Neuronal stem cell (in vitro differentiated cells): ENCODE measurements around the gene ZNF362.
"Not testable (repeated sequence)": the region's sequence is repeated elsewhere in the genome, so short reads cannot be mapped to it uniquely, and the experiment has no call there.

Experiments
- DNase-seq: peaks from one replicate; pipeline ENCODE4 v3.0.0-alpha.2; 2013; ENCODE audit warnings: low spot score
- H2AFZ ChIP-seq: one replicate; pipeline ENCODE4 v1.6.1; 2013; ENCODE audit warnings: mild to moderate bottlenecking, low read length, inconsistent platforms
- H2AK5ac ChIP-seq: 2 replicates; pipeline ENCODE4 v1.6.1; 2013; ENCODE audit warnings: low read depth, mild to moderate bottlenecking, inconsistent platforms, low read length, moderate library complexity, mixed read lengths
- H2BK120ac ChIP-seq: 2 replicates; pipeline ENCODE4 v1.6.1; 2013; ENCODE audit warnings: low read depth, mild to moderate bottlenecking, inconsistent platforms, low read length, moderate library complexity, mixed read lengths
- H2BK12ac ChIP-seq: one replicate; pipeline ENCODE4 v1.6.1; 2013; ENCODE audit warnings: low read length, inconsistent platforms
- H2BK15ac ChIP-seq: 2 replicates; pipeline ENCODE4 v1.6.1; 2013; ENCODE audit warnings: mild to moderate bottlenecking, low read length, inconsistent platforms, mixed read lengths
- H2BK5ac ChIP-seq: one replicate; pipeline ENCODE4 v1.6.1; 2013; ENCODE audit warnings: inconsistent platforms, mild to moderate bottlenecking, low read length, moderate library complexity
- H3K14ac ChIP-seq: one replicate; pipeline ENCODE4 v1.6.1; 2013; ENCODE audit warnings: low read length, inconsistent platforms
- H3K18ac ChIP-seq: 2 replicates; pipeline ENCODE4 v1.6.1; 2013; ENCODE audit warnings: low read length, inconsistent platforms
- H3K23ac ChIP-seq: 2 replicates; pipeline ENCODE4 v1.6.1; 2013; ENCODE audit warnings: low read depth, mild to moderate bottlenecking, mixed read lengths, low read length, inconsistent platforms; ENCODE audit not compliant: poor library complexity
- H3K27ac ChIP-seq: replicated peaks from 3 replicates; pipeline ENCODE4 v1.5.1; 2013; ENCODE audit warnings: low read length, inconsistent platforms
- H3K27me3 ChIP-seq, 3 experiments: 2 replicates each; pipeline ENCODE4 v1.6.1; 2013; ENCODE audit warnings: low read length in 3 of 3, mild to moderate bottlenecking in 2 of 3, inconsistent platforms in 1 of 3, low read depth in 1 of 3, mixed read lengths in 1 of 3, moderate library complexity in 1 of 3; ENCODE audit not compliant: control insufficient read depth in 3 of 3, insufficient read depth in 3 of 3
- H3K36me3 ChIP-seq, 2 donors: replicated peaks in 1 of 2; 2 replicates each; pipeline ENCODE4 v1.6.1; 2013; ENCODE audit warnings: low read length in 2 of 2; ENCODE audit not compliant: control insufficient read depth in 2 of 2, insufficient read depth in 2 of 2
- H3K4ac ChIP-seq: 2 replicates; pipeline ENCODE4 v1.6.1; 2013; ENCODE audit warnings: inconsistent platforms, mild to moderate bottlenecking, low read length, moderate library complexity
- H3K4me1 ChIP-seq, 2 donors: 1 replicate in 1 of 2; 2 replicates in 1 of 2; pipeline ENCODE4 v1.6.1; 2013; ENCODE audit warnings: low read length in 2 of 2, low read depth in 1 of 2; ENCODE audit not compliant: control insufficient read depth in 2 of 2, insufficient read depth in 1 of 2
- H3K4me2 ChIP-seq: one replicate; pipeline ENCODE4 v1.6.1; 2013; ENCODE audit warnings: mild to moderate bottlenecking, low read length, inconsistent platforms; ENCODE audit not compliant: insufficient read depth, poor library complexity, severe bottlenecking
- H3K4me3 ChIP-seq, 2 donors: 2 replicates each; pipeline ENCODE4 v1.5.1; 2013; ENCODE audit warnings: low read length in 2 of 2, mild to moderate bottlenecking in 2 of 2, inconsistent platforms in 1 of 2, moderate library complexity in 1 of 2
- H3K79me1 ChIP-seq: one replicate; pipeline ENCODE4 v1.6.1; 2013; ENCODE audit warnings: low read depth, mild to moderate bottlenecking, inconsistent platforms, low read length, moderate library complexity
- H3K9ac ChIP-seq: one replicate; pipeline ENCODE4 v1.6.1; 2013; ENCODE audit warnings: mild to moderate bottlenecking, low read depth, low read length, inconsistent platforms; ENCODE audit not compliant: poor library complexity
- H3K9me3 ChIP-seq, 2 donors: replicated peaks in 1 of 2; 2 replicates each; pipeline versions ENCODE3 to v1.6.1; 2013; ENCODE audit warnings: low read length in 2 of 2, mild to moderate bottlenecking in 2 of 2, inconsistent platforms in 1 of 2, low read depth in 1 of 2, mixed read lengths in 1 of 2, moderate library complexity in 1 of 2; ENCODE audit not compliant: control insufficient read depth in 2 of 2, insufficient read depth in 1 of 2
- H4K8ac ChIP-seq: one replicate; pipeline ENCODE4 v1.6.1; 2013; ENCODE audit warnings: low read depth, mild to moderate bottlenecking, inconsistent platforms, low read length, moderate library complexity
- H4K91ac ChIP-seq: one replicate; pipeline ENCODE4 v1.6.1; 2013; ENCODE audit warnings: low read length, low read depth, mild to moderate bottlenecking, inconsistent platforms; ENCODE audit not compliant: poor library complexity
- WGBS, 2 donors: extraction: QIAGEN DNeasy Blood & Tissue Kit; methylation state at CpG; one replicate each; pipeline ENCODE4 v1.1.7; 2013; ENCODE audit warnings: missing lambda C conversion rate in 2 of 2, mixed read lengths in 1 of 2; ENCODE audit not compliant: insufficient read length in 2 of 2, insufficient replicate concordance in 1 of 2; ENCODE audit errors: extremely low coverage in 2 of 2; 5-methylcytosine and 5-hydroxymethylcytosine counted together

ZNF362 gene

GRCh38 chr1:33237579-33237978 lies 18.7 kb upstream of the ZNF362 start:
- no peak overlapping the region for H3K4ac ChIP-seq
- H3K27ac ChIP-seq, result no peak overlapping the region
- no peak overlapping the region for H3K4me3 ChIP-seq
- H3K27me3 ChIP-seq, result no peaks in the 10 kb centered on the region
- H2BK12ac ChIP-seq, result no peak overlapping the region
- H3K18ac ChIP-seq, result no peak overlapping the region
- no peak overlapping the region for H2AK5ac ChIP-seq
- no peak overlapping the region for H4K91ac ChIP-seq
- H3K4me2 ChIP-seq, result no peak overlapping the region
- H2AFZ ChIP-seq, result peak overlapping the region; percentile 66
- no peaks in the 10 kb centered on the region for H3K9me3 ChIP-seq
- no peak overlapping the region for H3K9ac ChIP-seq
- WGBS, 2 donors, result no CpG with 5 or more reads among the region's 6 CpGs
- no peak overlapping the region for H4K8ac ChIP-seq
- no peak for DNase-seq
- H3K14ac ChIP-seq, result no peak overlapping the region
- no peaks in the 10 kb centered on the region for H3K79me1 ChIP-seq
- H3K23ac ChIP-seq, result no peak overlapping the region
- H2BK5ac ChIP-seq, result no peak overlapping the region
- peaks cover 2 to 12% of the 10 kb centered on the region in 2 donors for H3K4me1 ChIP-seq
- no peak overlapping the region for H2BK15ac ChIP-seq
- H2BK120ac ChIP-seq, result no peak overlapping the region
- no peaks in the 10 kb centered on the region for H3K36me3 ChIP-seq

- H2AFZ ChIP-seq, H2BK12ac ChIP-seq, H3K18ac ChIP-seq, H3K27ac ChIP-seq, H4K8ac ChIP-seq, DNase-seq, H3K9ac ChIP-seq, H2BK5ac ChIP-seq, H2BK120ac ChIP-seq, H3K4me2 ChIP-seq, H3K9me3 ChIP-seq, H2BK15ac ChIP-seq, H2AK5ac ChIP-seq, H3K4ac ChIP-seq, H3K36me3 ChIP-seq, H3K23ac ChIP-seq, H3K27me3 ChIP-seq, H4K91ac ChIP-seq, H3K4me3 ChIP-seq, H3K14ac ChIP-seq, H3K79me1 ChIP-seq: not testable (repeated sequence)
- WGBS, 2 donors, result no CpG with 5 or more reads among the region's 6 CpGs
- peaks cover 2 to 12% of the 10 kb centered on the region in 2 donors for H3K4me1 ChIP-seq
Observed at GRCh38 chr1:33238194-33238724, 18.0 kb upstream of the ZNF362 start.

- no CpG with 5 or more reads among the region's 9 CpGs for WGBS, 2 donors
Observed at GRCh38 chr1:33239410-33239809, 16.9 kb upstream of the ZNF362 start.

GRCh38 chr1:33241866-33242265 lies 14.4 kb upstream of the ZNF362 start:
- Histone ChIP-seq H3K4me3 (no peak overlapping the region), H3K9me3 (no peaks in the 10 kb centered on the region), H3K23ac (no peak overlapping the region)

More at GRCh38 chr1:33239410-33239809, 16.9 kb upstream of the ZNF362 start:
- not testable (repeated sequence) for H3K36me3 ChIP-seq, H3K4me2 ChIP-seq, H3K79me1 ChIP-seq, H3K27ac ChIP-seq, H4K8ac ChIP-seq, DNase-seq, H2BK5ac ChIP-seq, H3K23ac ChIP-seq, H3K4me3 ChIP-seq, H2AFZ ChIP-seq, H3K9me3 ChIP-seq, H2BK12ac ChIP-seq, H3K4ac ChIP-seq, H2BK120ac ChIP-seq, H2BK15ac ChIP-seq, H3K9ac ChIP-seq, H2AK5ac ChIP-seq, H4K91ac ChIP-seq, H3K18ac ChIP-seq, H3K27me3 ChIP-seq, H3K14ac ChIP-seq
- H3K4me1 ChIP-seq, result peaks cover 2 to 11% of the 10 kb centered on the region in 2 donors

More at GRCh38 chr1:33241866-33242265, 14.4 kb upstream of the ZNF362 start:
- no peak for DNase-seq
- no peak overlapping the region for H2BK15ac ChIP-seq
- no peak overlapping the region for H4K8ac ChIP-seq
- no peak overlapping the region for H3K4ac ChIP-seq
- no CpG with 5 or more reads among the region's 4 CpGs for WGBS, 2 donors
- no peak overlapping the region for H3K9ac ChIP-seq
- no peak overlapping the region for H3K14ac ChIP-seq
- no peak overlapping the region for H2BK12ac ChIP-seq
- H2BK5ac ChIP-seq, result no peak overlapping the region
- no peak overlapping the region for H4K91ac ChIP-seq
- no peak overlapping the region for H2BK120ac ChIP-seq
- no peak overlapping the region for H3K18ac ChIP-seq
- no peak overlapping the region for H2AFZ ChIP-seq
- H3K4me1 ChIP-seq, result peaks cover 0 to 3% of the 10 kb centered on the region in 2 donors
- H3K27ac ChIP-seq, result no peak overlapping the region
- peaks cover 0 to 4% (median 0%) of the 10 kb centered on the region in 3 experiments for H3K27me3 ChIP-seq
- H3K4me2 ChIP-seq, result no peak overlapping the region
- H2AK5ac ChIP-seq, result no peak overlapping the region
- H3K36me3 ChIP-seq, result no peaks in the 10 kb centered on the region
- H3K79me1 ChIP-seq, result no peaks in the 10 kb centered on the region
